ENCODE results near the gene TMEM237.
"Not testable (repeated sequence)": the region's sequence is repeated elsewhere in the genome, so short reads cannot be mapped to it uniquely, and the experiment has no call there.

The TMEM237 gene

DNA sequence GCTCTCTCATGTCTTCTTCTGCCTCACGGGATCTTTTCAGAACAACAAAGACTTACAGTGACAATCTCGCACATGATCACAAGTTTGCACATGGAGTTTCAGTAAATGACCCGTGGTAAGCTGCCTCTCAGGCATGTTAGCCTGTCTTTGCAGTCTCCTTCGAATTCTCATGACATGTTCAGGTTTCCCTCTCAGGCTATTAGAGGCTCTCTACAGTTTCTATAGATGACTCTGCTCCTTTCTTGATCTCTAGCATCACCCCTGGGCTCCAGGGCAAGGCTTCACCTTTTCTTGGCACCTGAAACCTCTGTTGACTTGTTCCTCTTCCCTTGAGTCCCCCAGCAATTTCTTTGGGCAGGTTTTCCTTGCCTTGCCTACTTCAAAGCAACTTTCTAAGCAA lies 32.2 kb upstream of the TMEM237 start:
- H3K27ac ChIP-seq (ENCODE audit: low read length) = no peak overlapping the region
- no peak overlapping the region for H3K9ac ChIP-seq (ENCODE audit: low read length)
- H3K36me3 ChIP-seq (replicated peaks; ENCODE audit: low read depth, low read length) = no peaks in the 10 kb centered on the region
- no peaks in the 10 kb centered on the region for H3K27me3 ChIP-seq (ENCODE audit: low read depth, low read length)
- H3K4me3 ChIP-seq (ENCODE audit: low read length) = no peak overlapping the region
- H2AFZ ChIP-seq (ENCODE audit: low read depth, low read length) = no peak overlapping the region
- H4K20me1 ChIP-seq (ENCODE audit: insufficient read depth, low read length) = no peaks in the 10 kb centered on the region
- no peaks in the 10 kb centered on the region for H3K79me2 ChIP-seq (ENCODE audit: low read length)
- H3K4me1 ChIP-seq (ENCODE audit: low read length) = peaks cover 5% of the 10 kb centered on the region; the same call in 1 of the 2 replicates
- no peak overlapping the region for H3K4me2 ChIP-seq (ENCODE audit: low read length)
- TF ChIP-seq, protein P1, sequence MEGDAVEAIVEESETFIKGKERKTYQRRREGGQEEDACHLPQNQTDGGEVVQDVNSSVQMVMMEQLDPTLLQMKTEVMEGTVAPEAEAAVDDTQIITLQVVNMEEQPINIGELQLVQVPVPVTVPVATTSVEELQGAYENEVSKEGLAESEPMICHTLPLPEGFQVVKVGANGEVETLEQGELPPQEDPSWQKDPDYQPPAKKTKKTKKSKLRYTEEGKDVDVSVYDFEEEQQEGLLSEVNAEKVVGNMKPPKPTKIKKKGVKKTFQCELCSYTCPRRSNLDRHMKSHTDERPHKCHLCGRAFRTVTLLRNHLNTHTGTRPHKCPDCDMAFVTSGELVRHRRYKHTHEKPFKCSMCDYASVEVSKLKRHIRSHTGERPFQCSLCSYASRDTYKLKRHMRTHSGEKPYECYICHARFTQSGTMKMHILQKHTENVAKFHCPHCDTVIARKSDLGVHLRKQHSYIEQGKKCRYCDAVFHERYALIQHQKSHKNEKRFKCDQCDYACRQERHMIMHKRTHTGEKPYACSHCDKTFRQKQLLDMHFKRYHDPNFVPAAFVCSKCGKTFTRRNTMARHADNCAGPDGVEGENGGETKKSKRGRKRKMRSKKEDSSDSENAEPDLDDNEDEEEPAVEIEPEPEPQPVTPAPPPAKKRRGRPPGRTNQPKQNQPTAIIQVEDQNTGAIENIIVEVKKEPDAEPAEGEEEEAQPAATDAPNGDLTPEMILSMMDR (IDR thresholded peaks at IDR 0.05; ENCODE audit: low read depth, low read length) = no peak
- TF ChIP-seq EZH2phosphoT487 (IDR thresholded peaks at IDR 0.05; ENCODE audit: low read depth) = no peak
- H3K9me3 ChIP-seq (ENCODE audit: insufficient read depth, low read length) = no peaks in the 10 kb centered on the region

DNA sequence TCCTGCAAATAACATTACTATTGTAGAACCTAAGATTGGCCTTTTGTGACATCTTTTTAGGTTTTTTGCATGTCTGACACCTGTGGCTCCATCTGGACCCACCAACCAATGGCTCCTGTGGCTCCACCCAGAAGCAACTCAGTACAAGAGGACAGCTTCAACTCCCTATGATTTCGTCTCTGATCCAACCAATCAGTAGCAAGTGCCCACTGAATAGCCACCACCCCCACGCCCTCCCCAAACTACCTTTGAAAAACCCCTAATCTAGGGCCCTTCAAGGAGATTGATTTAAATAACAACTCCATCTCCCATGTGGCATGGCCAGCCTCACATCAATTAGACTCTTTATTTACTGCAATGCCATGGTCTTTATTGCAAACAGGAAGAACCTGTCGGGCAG lies 31.5 kb upstream of the TMEM237 start:
- Histone ChIP-seq H3K4me1 (ENCODE audit: low read length) (peaks cover 7% of the 10 kb centered on the region; the same call in 1 of the 2 replicates), H3K4me3 (ENCODE audit: low read length) (no peak overlapping the region), H3K36me3 (replicated peaks; ENCODE audit: low read depth, low read length) (no peaks in the 10 kb centered on the region), H3K4me2 (ENCODE audit: low read length) (no peak overlapping the region), H3K9ac (ENCODE audit: low read length) (no peak overlapping the region), H2AFZ (ENCODE audit: low read depth, low read length) (no peak overlapping the region), H3K9me3 (ENCODE audit: insufficient read depth, low read length) (no peaks in the 10 kb centered on the region), H3K27me3 (ENCODE audit: low read depth, low read length) (no peaks in the 10 kb centered on the region), H3K27ac (ENCODE audit: low read length) (no peak overlapping the region), H3K79me2 (ENCODE audit: low read length) (no peaks in the 10 kb centered on the region), H4K20me1 (ENCODE audit: insufficient read depth, low read length) (no peaks in the 10 kb centered on the region)
- no peak for TF ChIP-seq EZH2phosphoT487 (IDR thresholded peaks at IDR 0.05; ENCODE audit: low read depth)
- TF ChIP-seq, protein P1 (IDR thresholded peaks at IDR 0.05; ENCODE audit: low read depth, low read length) = no peak

DNA sequence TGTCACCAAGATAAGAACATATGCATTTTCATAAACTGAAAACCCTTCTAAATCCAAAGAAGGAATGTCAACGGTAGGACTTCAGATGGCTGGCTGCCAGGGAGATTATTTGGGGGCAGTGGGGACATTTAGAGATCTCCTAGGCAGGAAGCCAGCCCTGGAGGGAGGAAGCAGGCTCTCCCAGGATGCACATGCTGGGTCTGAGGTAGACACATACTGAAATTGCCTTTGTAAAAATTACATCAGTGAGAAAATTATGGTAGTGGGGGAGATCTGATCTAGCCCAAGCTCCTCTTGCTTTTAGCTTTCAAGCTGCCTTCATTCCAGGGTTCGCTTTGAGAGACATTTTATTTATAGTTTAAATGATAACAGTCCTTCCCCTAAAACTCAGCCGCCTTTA lies 31.0 kb upstream of the TMEM237 start:
- Histone ChIP-seq H3K4me3 (ENCODE audit: low read length) (no peak overlapping the region), H3K4me1 (ENCODE audit: low read length) (peaks cover 7% of the 10 kb centered on the region; the same call in 1 of the 2 replicates), H4K20me1 (ENCODE audit: insufficient read depth, low read length) (no peaks in the 10 kb centered on the region), H3K36me3 (replicated peaks; ENCODE audit: low read depth, low read length) (no peaks in the 10 kb centered on the region), H3K79me2 (ENCODE audit: low read length) (no peaks in the 10 kb centered on the region), H3K9ac (ENCODE audit: low read length) (no peak overlapping the region), H3K9me3 (ENCODE audit: insufficient read depth, low read length) (no peaks in the 10 kb centered on the region), H3K4me2 (ENCODE audit: low read length) (no peak overlapping the region), H3K27me3 (ENCODE audit: low read depth, low read length) (no peaks in the 10 kb centered on the region), H3K27ac (ENCODE audit: low read length) (no peak overlapping the region), H2AFZ (ENCODE audit: low read depth, low read length) (no peak overlapping the region)
- TF ChIP-seq, protein P1 (IDR thresholded peaks at IDR 0.05; ENCODE audit: low read depth, low read length) = no peak
- no peak for TF ChIP-seq EZH2phosphoT487 (IDR thresholded peaks at IDR 0.05; ENCODE audit: low read depth)

DNA sequence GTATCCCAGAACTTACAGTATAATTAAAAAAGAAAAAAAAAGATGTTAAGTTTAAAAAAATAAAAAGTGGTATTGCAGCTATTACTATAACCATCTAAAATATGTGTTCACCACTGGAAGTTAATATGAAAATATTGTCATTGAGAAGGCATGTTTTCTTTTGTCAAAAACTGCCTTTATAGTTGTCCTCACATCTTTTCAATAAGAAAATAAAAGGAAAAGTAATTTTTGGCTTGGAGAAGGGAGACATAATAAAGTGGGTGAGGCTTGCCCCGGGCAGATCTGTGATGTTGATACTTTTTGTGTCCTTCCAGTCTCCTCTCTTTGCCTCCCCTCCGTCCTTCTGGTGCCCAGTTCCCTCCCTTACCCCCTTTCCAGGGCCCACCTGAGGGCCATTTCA lies 30.2 kb upstream of the TMEM237 start:
- H2AFZ ChIP-seq (ENCODE audit: low read depth, low read length) = no peak overlapping the region
- no peak overlapping the region for H3K4me2 ChIP-seq (ENCODE audit: low read length)
- peaks cover 7% of the 10 kb centered on the region; the same call in 1 of the 2 replicates for H3K4me1 ChIP-seq (ENCODE audit: low read length)
- H3K27me3 ChIP-seq (ENCODE audit: low read depth, low read length) = no peaks in the 10 kb centered on the region
- H3K27ac ChIP-seq (ENCODE audit: low read length) = no peak overlapping the region
- no peaks in the 10 kb centered on the region for H3K79me2 ChIP-seq (ENCODE audit: low read length)
- no peak overlapping the region for H3K4me3 ChIP-seq (ENCODE audit: low read length)
- TF ChIP-seq, protein P1 (IDR thresholded peaks at IDR 0.05; ENCODE audit: low read depth, low read length) = no peak
- no peak for TF ChIP-seq EZH2phosphoT487 (IDR thresholded peaks at IDR 0.05; ENCODE audit: low read depth)
- H3K9me3 ChIP-seq (ENCODE audit: insufficient read depth, low read length) = no peaks in the 10 kb centered on the region
- H3K9ac ChIP-seq (ENCODE audit: low read length) = no peak overlapping the region
- H4K20me1 ChIP-seq (ENCODE audit: insufficient read depth, low read length) = no peaks in the 10 kb centered on the region
- H3K36me3 ChIP-seq (replicated peaks; ENCODE audit: low read depth, low read length) = no peaks in the 10 kb centered on the region

DNA sequence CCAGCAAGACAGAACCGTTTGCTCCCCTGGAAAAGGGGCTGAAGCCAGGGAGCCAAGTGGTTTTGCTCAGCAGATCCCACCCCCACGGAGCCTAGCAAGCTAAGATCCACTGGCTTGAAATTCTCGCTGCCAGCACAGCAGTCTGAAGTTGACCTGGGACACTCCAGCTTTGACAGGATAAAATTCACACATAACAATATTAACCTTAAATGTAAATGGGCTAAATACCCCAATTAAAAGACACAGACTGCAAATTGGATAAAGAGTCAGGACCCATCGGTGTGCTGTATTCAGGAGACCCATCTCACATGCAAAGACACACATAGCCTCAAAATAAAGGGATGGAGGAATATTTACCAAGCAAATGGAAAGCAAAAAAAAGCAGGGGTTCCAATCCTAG lies 27.9 kb upstream of the TMEM237 start:
- not testable (repeated sequence) for H3K36me3 ChIP-seq (replicated peaks; ENCODE audit: low read depth, low read length); H4K20me1 ChIP-seq (ENCODE audit: insufficient read depth, low read length); H3K4me1 ChIP-seq (ENCODE audit: low read length); H2AFZ ChIP-seq (ENCODE audit: low read depth, low read length); H3K9ac ChIP-seq (ENCODE audit: low read length); H3K79me2 ChIP-seq (ENCODE audit: low read length); H3K4me3 ChIP-seq (ENCODE audit: low read length); H3K27me3 ChIP-seq (ENCODE audit: low read depth, low read length); H3K9me3 ChIP-seq (ENCODE audit: insufficient read depth, low read length); H3K4me2 ChIP-seq (ENCODE audit: low read length); H3K27ac ChIP-seq (ENCODE audit: low read length)

Data from OCI-LY3 (cell line).